HG03066 (cell line): Measurements from ENCODE around the gene ADPGK.

Source experiments
- ATAC-seq: cut with Tn5 transposase; IDR thresholded peaks from one replicate; pipeline ENCODE4 v1.9.1; 2021; ENCODE audit warnings: low read depth; ENCODE audit not compliant: unreplicated experiment

Gene ADPGK

GRCh38 chr15:72790302-72790910 lies 6.8 kb upstream of the ADPGK start:
- ATAC-seq: no peak

GRCh38 chr15:72787526-72787925 lies 4.0 kb upstream of the ADPGK start:
- no peak for ATAC-seq

GRCh38 chr15:72786676-72787345 lies 3.3 kb upstream of the ADPGK start:
- no peak for ATAC-seq

GRCh38 chr15:72786242-72786641 lies 2.7 kb upstream of the ADPGK start:
- ATAC-seq: no peak

GRCh38 chr15:72785841-72786240 lies 2.3 kb upstream of the ADPGK start:
- ATAC-seq: no peak

- ATAC-seq: no peak
These were observed 1.9 kb upstream of the ADPGK start for GRCh38 chr15:72785432-72785831.

- no peak for ATAC-seq
These were observed 908 bp upstream of the ADPGK start for GRCh38 chr15:72784456-72784876.

- peak; percentile 44 for ATAC-seq
These were observed 436 bp downstream of the ADPGK start for GRCh38 chr15:72783004-72783639.

GRCh38 chr15:72782274-72783003 lies 1.1 kb downstream of the ADPGK start:
- no peak for ATAC-seq

GRCh38 chr15:72781631-72782030 lies 1.9 kb downstream of the ADPGK start:
- no peak for ATAC-seq

GRCh38 chr15:72778796-72779195 lies 4.8 kb downstream of the ADPGK start:
- no peak for ATAC-seq

- no peak for ATAC-seq
These were observed 8.7 kb downstream of the ADPGK start for GRCh38 chr15:72774696-72775383.

- no peak for ATAC-seq
These were observed 12.2 kb downstream of the ADPGK start for GRCh38 chr15:72771329-72771725.

- ATAC-seq: no peak
These were observed 12.8 kb downstream of the ADPGK start for GRCh38 chr15:72770673-72771328.

GRCh38 chr15:72766780-72767179 lies 16.8 kb downstream of the ADPGK start:
- no peak for ATAC-seq

GRCh38 chr15:72766025-72766424 lies 17.5 kb downstream of the ADPGK start:
- no peak for ATAC-seq

GRCh38 chr15:72764656-72765055 lies 18.9 kb downstream of the ADPGK start:
- no peak for ATAC-seq

GRCh38 chr15:72760590-72761260 lies 22.8 kb downstream of the ADPGK start:
- ATAC-seq: no peak

- ATAC-seq: no peak
These were observed 25.4 kb downstream of the ADPGK start for GRCh38 chr15:72758182-72758581.

- no peak for ATAC-seq
These were observed 29.5 kb downstream of the ADPGK start for GRCh38 chr15:72754096-72754495.
